Stimulated activated memory B cell treated with anti-CD40 and anti-IgM and Interleukin-4, amounts not matched to agents 10 μg/mL and 1 μg/mL and 100 μg/mL, for 72 hours (primary cell): ENCODE data around the gene CXCR6.
"Not testable (repeated sequence)": the region's sequence is repeated elsewhere in the genome, so short reads cannot be mapped to it uniquely, and the experiment has no call there.

Source experiments
- ATAC-seq: fragments of 150-1000 bp; cut with Tn5 transposase; 2 replicates; pipeline ENCODE4 v1.10.0; 2021
- H3K27ac Mint-ChIP-seq: one replicate; pipeline ENCODE4 v1.8.0; 2022; ENCODE audit warnings: mild to moderate bottlenecking, mixed read lengths
- H3K27me3 Mint-ChIP-seq: one replicate; pipeline ENCODE4 v1.8.0; 2022; ENCODE audit warnings: mixed read lengths
- H3K36me3 Mint-ChIP-seq: one replicate; pipeline ENCODE4 v1.8.0; 2022; ENCODE audit warnings: mixed read lengths
- H3K4me1 Mint-ChIP-seq: one replicate; pipeline ENCODE4 v1.8.0; 2022; ENCODE audit warnings: mixed read lengths
- H3K4me3 Mint-ChIP-seq: one replicate; pipeline ENCODE4 v1.8.0; 2022; ENCODE audit warnings: mild to moderate bottlenecking, moderate library complexity, mixed read lengths
- H3K9me3 Mint-ChIP-seq: one replicate; pipeline ENCODE4 v1.8.0; 2022; ENCODE audit warnings: mixed read lengths

CXCR6 gene

GRCh38 chr3:45994419-45995235, 51.4 kb downstream of the CXCR6 start:
- Mint-ChIP-seq H3K9me3 (no peaks in the 10 kb centered on the region), H3K4me3 (peak overlapping the region; percentile 90), H3K4me1 (peaks cover 55% of the 10 kb centered on the region), H3K27ac (peak overlapping the region; percentile 90), H3K36me3 (peaks cover 6% of the 10 kb centered on the region), H3K27me3 (no peaks in the 10 kb centered on the region)
- no peak for ATAC-seq

GRCh38 chr3:45995236-45996192, 52.2 kb downstream of the CXCR6 start, which contains the start of gene FYCO1:
Gene FYCO1 (minus strand): TSS chr3:45995824. CDS start chr3:45984910, 10,914 bp downstream.
- peaks cover 8% of the 10 kb centered on the region for H3K27me3 Mint-ChIP-seq
- peak; percentile 97 for ATAC-seq
- H3K4me3 Mint-ChIP-seq, result peak within 1 kb of the TSS; percentile 90
- peaks cover 46% of the 10 kb centered on the region for H3K4me1 Mint-ChIP-seq
- peak within 1 kb of the TSS; percentile 90 for H3K27ac Mint-ChIP-seq
- H3K9me3 Mint-ChIP-seq, result no peaks in the 10 kb centered on the region
- H3K36me3 Mint-ChIP-seq, result peaks cover 5% of the 10 kb centered on the region

DNA sequence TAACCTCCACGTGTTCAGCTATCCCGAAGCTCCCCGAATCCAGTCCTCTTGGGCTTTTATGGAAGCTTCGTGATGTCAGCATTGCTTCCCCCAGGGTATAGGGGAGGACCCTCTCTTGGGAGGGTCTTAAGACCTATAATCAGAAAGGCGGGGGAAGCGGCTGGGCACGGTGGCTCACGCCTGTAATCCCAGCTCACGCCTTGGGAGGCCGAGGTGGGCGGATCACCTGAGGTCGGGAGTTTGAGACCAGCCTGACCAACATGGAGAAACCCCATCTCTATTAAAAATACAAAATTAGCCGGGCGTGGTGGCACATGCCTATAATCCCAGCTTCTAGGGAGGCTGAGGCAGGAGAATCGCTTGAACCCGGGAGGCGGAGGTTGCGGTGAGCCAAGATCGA, 54.2 kb downstream of the CXCR6 start:
- not testable (repeated sequence) for H3K4me3 Mint-ChIP-seq

DNA sequence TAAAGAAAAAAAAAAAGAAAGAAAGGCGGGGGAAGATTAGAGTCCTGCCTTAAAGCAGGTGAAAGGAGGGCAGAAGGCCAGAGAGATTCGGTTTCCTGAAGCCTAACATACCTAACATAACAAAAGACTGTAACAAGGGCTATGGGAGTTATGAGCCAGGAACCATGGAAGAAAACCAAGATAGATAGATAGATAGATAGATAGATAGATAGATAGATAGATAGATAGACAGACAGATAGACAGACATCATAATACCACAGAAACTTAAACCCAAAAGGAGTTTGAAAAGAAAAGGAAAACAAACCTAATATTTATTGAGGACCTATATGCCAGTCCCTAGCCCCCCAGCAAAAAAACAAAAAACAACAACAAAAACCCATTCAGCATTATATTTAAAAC, 54.7 kb downstream of the CXCR6 start:
- no peak for ATAC-seq
- Mint-ChIP-seq H3K4me3 (no peak overlapping the region), H3K9me3 (no peaks in the 10 kb centered on the region), H3K27ac (no peak overlapping the region), H3K27me3 (peaks cover 9% of the 10 kb centered on the region), H3K4me1 (peaks cover 27% of the 10 kb centered on the region), H3K36me3 (no peaks in the 10 kb centered on the region)

More for the DNA sequence above, 54.2 kb downstream of the CXCR6 start:
- H3K9me3 Mint-ChIP-seq, H3K36me3 Mint-ChIP-seq, ATAC-seq, H3K27ac Mint-ChIP-seq, H3K27me3 Mint-ChIP-seq: not testable (repeated sequence)
- H3K4me1 Mint-ChIP-seq, result peaks cover 31% of the 10 kb centered on the region
